GM13976 (cell line): Measurements from ENCODE around the gene LRRC28.

Experiments
- DNase-seq: peaks from one replicate; pipeline ENCODE4 v3.0.0; 2012; ENCODE audit warnings: low spot score
- in situ Hi-C: fragments of 300-500 bp; cut with MboI; formaldehyde crosslinking; loops from one replicate; pipeline ENCODE4 v1.12.0; 2022; ENCODE audit warnings: low sequenced_read_pairs, mixed read lengths, inconsistent platforms; ENCODE audit not compliant: unreplicated experiment
- TF ChIP-seq, protein P1 (sequence below): IDR thresholded peaks from 2 replicates; pipeline ENCODE4 v1.5.1; 2012; ENCODE audit warnings: borderline replicate concordance, mild to moderate bottlenecking; ENCODE audit not compliant: insufficient read depth; ENCODE audit errors: extremely low read depth, missing control alignments, control extremely low read depth

Gene LRRC28

GRCh38 chr15:99368743-99369142 lies 117.5 kb downstream of the LRRC28 start:
- no peak for DNase-seq
- TF ChIP-seq, protein P1, sequence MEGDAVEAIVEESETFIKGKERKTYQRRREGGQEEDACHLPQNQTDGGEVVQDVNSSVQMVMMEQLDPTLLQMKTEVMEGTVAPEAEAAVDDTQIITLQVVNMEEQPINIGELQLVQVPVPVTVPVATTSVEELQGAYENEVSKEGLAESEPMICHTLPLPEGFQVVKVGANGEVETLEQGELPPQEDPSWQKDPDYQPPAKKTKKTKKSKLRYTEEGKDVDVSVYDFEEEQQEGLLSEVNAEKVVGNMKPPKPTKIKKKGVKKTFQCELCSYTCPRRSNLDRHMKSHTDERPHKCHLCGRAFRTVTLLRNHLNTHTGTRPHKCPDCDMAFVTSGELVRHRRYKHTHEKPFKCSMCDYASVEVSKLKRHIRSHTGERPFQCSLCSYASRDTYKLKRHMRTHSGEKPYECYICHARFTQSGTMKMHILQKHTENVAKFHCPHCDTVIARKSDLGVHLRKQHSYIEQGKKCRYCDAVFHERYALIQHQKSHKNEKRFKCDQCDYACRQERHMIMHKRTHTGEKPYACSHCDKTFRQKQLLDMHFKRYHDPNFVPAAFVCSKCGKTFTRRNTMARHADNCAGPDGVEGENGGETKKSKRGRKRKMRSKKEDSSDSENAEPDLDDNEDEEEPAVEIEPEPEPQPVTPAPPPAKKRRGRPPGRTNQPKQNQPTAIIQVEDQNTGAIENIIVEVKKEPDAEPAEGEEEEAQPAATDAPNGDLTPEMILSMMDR = no peak
- in situ Hi-C loops = no loop called here

GRCh38 chr15:99369196-99369595 lies 117.9 kb downstream of the LRRC28 start:
- TF ChIP-seq, protein P1 = no peak
- no peak for DNase-seq

DNA sequence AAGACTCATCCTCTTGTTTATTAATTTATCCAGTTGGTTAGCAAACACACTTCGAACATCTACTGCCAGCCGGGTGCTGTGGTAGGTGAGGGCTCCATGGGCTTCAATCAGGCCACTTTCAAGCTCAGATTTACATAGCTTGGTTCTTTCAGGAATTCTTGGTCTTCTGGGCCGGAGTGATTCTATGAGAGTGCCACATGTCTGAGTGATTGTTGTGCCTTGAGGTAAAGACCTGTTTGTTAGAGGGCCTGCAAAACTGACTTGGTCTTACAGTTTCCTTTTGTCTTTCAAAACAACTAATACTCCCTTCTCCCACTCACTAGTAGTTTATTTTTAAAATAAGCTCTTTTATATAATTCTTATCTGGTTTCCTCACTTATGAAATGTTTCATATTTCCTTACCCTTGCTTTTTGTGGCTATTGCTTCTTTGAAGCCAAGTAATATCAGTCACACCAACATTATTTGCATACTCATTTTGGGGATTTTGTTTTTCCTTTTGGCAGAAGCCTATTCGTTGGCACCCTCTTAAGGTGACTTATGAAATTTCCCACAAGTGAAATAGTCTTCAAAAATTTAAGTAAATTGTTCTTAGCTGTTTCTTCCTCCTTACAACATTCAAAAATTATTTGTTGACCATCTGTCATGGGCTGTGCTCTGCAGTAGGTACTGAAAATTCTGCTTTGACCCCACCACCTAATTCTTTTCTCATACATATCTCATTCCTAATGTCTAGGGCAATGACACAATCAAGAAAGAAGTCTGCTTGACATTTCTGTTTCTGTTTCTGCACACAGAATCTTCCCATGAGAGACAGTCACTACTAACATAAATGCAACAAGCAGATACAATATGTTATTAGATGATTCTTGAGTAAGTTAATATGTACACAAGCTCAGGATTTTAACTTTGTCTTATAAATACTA lies 120.2 kb downstream of the LRRC28 start:
- TF ChIP-seq, protein P1 = no peak
- no peak for DNase-seq
- in situ Hi-C loops = no loop called here

More at GRCh38 chr15:99369196-99369595, 117.9 kb downstream of the LRRC28 start:
- in situ Hi-C loops = no loop called here

- TF ChIP-seq, protein P1 = no peak
- in situ Hi-C loops = no loop called here
- DNase-seq = no peak
Measured at GRCh38 chr15:99385005-99385669, 133.9 kb downstream of the LRRC28 start.

DNA sequence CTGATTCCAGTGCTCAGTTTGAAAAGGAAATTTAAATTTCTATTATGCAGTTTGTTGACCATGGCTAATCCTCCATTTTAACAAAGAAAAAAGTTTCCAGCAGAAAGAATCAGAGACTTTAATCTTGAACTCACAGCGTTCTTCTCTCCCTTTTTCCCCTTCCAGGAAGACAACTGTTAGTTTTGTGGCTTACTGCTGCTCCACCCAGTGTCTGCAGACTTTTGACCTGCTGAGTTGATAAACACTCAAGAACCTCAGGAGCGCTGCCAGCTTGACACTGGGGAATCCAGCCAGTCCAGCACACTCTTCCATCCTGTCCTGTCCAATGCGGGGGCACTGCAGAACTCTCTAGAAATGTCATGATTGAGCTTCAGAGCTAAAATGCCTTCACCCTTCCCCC lies 134.6 kb downstream of the LRRC28 start:
- TF ChIP-seq, protein P1 = no peak
- no peak for DNase-seq
- in situ Hi-C loops = no loop called here

GRCh38 chr15:99386391-99386790 lies 135.1 kb downstream of the LRRC28 start:
- TF ChIP-seq, protein P1 = no peak
- in situ Hi-C loops = no loop called here
- DNase-seq = no peak
